IMR-90 (cell line): ENCODE measurements around the gene ANTXR2. TPM values are rescaled to one million over a fixed set of nuclear protein-coding genes. Genes with fewer than 3 reads are reported as not detected.

ENCODE experiments used
- ATAC-seq: fragments of 200-7000 bp; cut with Tn5 transposase; 2 replicates; pipeline ENCODE4 v1.9.1; 2020; ENCODE audit warnings: low read depth, mild to moderate bottlenecking, moderate library complexity
- BruUV-seq: library from RNA; stranded (reverse); fragments of 400-500 nt; replicated peaks from 2 replicates; lab custom pipeline; 2021; lab: Mats Ljungman, UMichigan
- CTCF ChIA-PET: fragments of 300-600 bp; formaldehyde crosslinking; extraction: SDS; loops from one replicate; lab custom pipeline; 2021; ENCODE audit warnings: antibody characterized with exemption; lab: Yijun Ruan, JAX
- POLR2A ChIA-PET: fragments of 300-600 bp; sonication (Branson Sonifier 250); formaldehyde crosslinking; loops from one replicate; lab custom pipeline; 2022; ENCODE audit warnings: antibody characterized with exemption; ENCODE audit not compliant: unreplicated experiment; lab: Charles Lee
- DNase-seq: peaks from one replicate; pipeline ENCODE4 v3.0.0; 2013
- H2AFZ ChIP-seq: replicated peaks from 2 replicates; pipeline ENCODE3; 2013; ENCODE audit warnings: low read length, mild to moderate bottlenecking; ENCODE audit not compliant: poor library complexity
- H2AK5ac ChIP-seq: 2 replicates; pipeline ENCODE4 v1.6.1; 2013; ENCODE audit warnings: low read depth, low read length, inconsistent platforms
- H2AK9ac ChIP-seq: replicated peaks from 2 replicates; pipeline ENCODE3; 2013; ENCODE audit warnings: mild to moderate bottlenecking, low read depth, low read length, moderate library complexity; ENCODE audit not compliant: poor library complexity
- H2BK120ac ChIP-seq: 2 replicates; pipeline ENCODE4 v1.6.1; 2013; ENCODE audit warnings: low read depth, low read length, inconsistent platforms
- H2BK15ac ChIP-seq: 3 replicates; pipeline ENCODE4 v1.6.1; 2013; ENCODE audit warnings: low read depth, low read length, inconsistent platforms
- H2BK20ac ChIP-seq: 2 replicates; pipeline ENCODE4 v1.6.1; 2013; ENCODE audit warnings: low read depth, mild to moderate bottlenecking, inconsistent platforms, low read length, moderate library complexity
- H2BK5ac ChIP-seq: 2 replicates; pipeline ENCODE4 v1.6.1; 2013; ENCODE audit warnings: mild to moderate bottlenecking, low read depth, low read length, inconsistent platforms; ENCODE audit not compliant: poor library complexity, severe bottlenecking
- H3K14ac ChIP-seq: replicated peaks from 2 replicates; pipeline ENCODE4 v1.6.1; 2013; ENCODE audit warnings: low read depth, low read length, inconsistent platforms
- H3K18ac ChIP-seq: 2 replicates; pipeline ENCODE4 v1.6.1; 2013; ENCODE audit warnings: low read depth, low read length, control low read depth
- H3K23ac ChIP-seq: 2 replicates; pipeline ENCODE4 v1.6.1; 2013; ENCODE audit warnings: low read depth, low read length, inconsistent platforms
- H3K27ac ChIP-seq: 2 replicates; pipeline ENCODE4 v1.5.1; 2013; ENCODE audit warnings: mild to moderate bottlenecking, control low read depth, low read length; ENCODE audit not compliant: insufficient read depth
- H3K27me3 ChIP-seq: 2 replicates; pipeline ENCODE4 v1.6.1; 2013; ENCODE audit warnings: low read length; ENCODE audit not compliant: control insufficient read depth, insufficient read depth
- H3K36me3 ChIP-seq: 2 replicates; pipeline ENCODE4 v1.6.1; 2013; ENCODE audit warnings: low read length, mixed read lengths; ENCODE audit not compliant: control insufficient read depth, insufficient read depth
- H3K4ac ChIP-seq: 2 replicates; pipeline ENCODE4 v1.6.1; 2013; ENCODE audit warnings: low read depth, low read length, inconsistent platforms
- H3K4me1 ChIP-seq: 2 replicates; pipeline ENCODE4 v1.6.1; 2013; ENCODE audit warnings: low read length, mixed read lengths; ENCODE audit not compliant: control insufficient read depth, insufficient read depth
- H3K4me2 ChIP-seq: 2 replicates; pipeline ENCODE4 v1.6.1; 2013; ENCODE audit warnings: low read depth, mild to moderate bottlenecking, control low read depth, low read length, moderate library complexity
- H3K4me3 ChIP-seq: 2 replicates; pipeline ENCODE4 v1.5.1; 2013; ENCODE audit warnings: low read depth, mild to moderate bottlenecking, control low read depth, low read length, moderate library complexity; ENCODE audit not compliant: insufficient read depth
- H3K56ac ChIP-seq: 2 replicates; pipeline ENCODE4 v1.6.1; 2013; ENCODE audit warnings: low read length, inconsistent platforms; ENCODE audit not compliant: insufficient read depth; ENCODE audit errors: extremely low read depth
- H3K79me1 ChIP-seq, 2 experiments: 2 replicates each; pipeline ENCODE4 v1.6.1; 2013; ENCODE audit warnings: low read length in 2 of 2, inconsistent platforms in 1 of 2, low read depth in 1 of 2
- H3K9ac ChIP-seq: 2 replicates; pipeline ENCODE4 v1.6.1; 2013; ENCODE audit warnings: low read depth, low read length, control low read depth
- H3K9me1 ChIP-seq: 2 replicates; pipeline ENCODE4 v1.6.1; 2013; ENCODE audit warnings: low read length, inconsistent platforms; ENCODE audit not compliant: insufficient read depth
- H3K9me3 ChIP-seq: 2 replicates; pipeline ENCODE4 v1.6.1; 2013; ENCODE audit warnings: low read length; ENCODE audit not compliant: control insufficient read depth, insufficient read depth
- H4K20me1 ChIP-seq: 2 replicates; pipeline ENCODE4 v1.6.1; 2013; ENCODE audit warnings: low read length, inconsistent platforms; ENCODE audit not compliant: insufficient read depth
- H4K5ac ChIP-seq: 2 replicates; pipeline ENCODE4 v1.6.1; 2013; ENCODE audit warnings: mild to moderate bottlenecking, low read depth, low read length, control low read depth
- H4K8ac ChIP-seq, 2 experiments: 2 replicates each; pipeline ENCODE4 v1.6.1; 2013; ENCODE audit warnings: low read depth in 2 of 2, low read length in 2 of 2, control low read depth in 1 of 2, inconsistent platforms in 1 of 2
- H4K91ac ChIP-seq: 2 replicates; pipeline ENCODE4 v1.6.1; 2013; ENCODE audit warnings: low read depth, low read length, inconsistent platforms; ENCODE audit not compliant: insufficient read depth
- CEBPB ChIP-seq: IDR thresholded peaks from 2 replicates; pipeline ENCODE4 v1.6.1; 2012; ENCODE audit warnings: low read depth, low read length, improper control_type of control experiment
- CHD1 ChIP-seq: IDR thresholded peaks from 2 replicates; pipeline ENCODE4 v1.6.1; 2012; ENCODE audit warnings: low read depth, low read length, improper control_type of control experiment
- FOS ChIP-seq: fragments of 150-350 bp; IDR thresholded peaks from 2 replicates; pipeline ENCODE4 v1.6.1; 2016; ENCODE audit warnings: low read depth, low read length
- MAFK ChIP-seq: IDR thresholded peaks from 2 replicates; pipeline ENCODE4 v1.6.1; 2012; ENCODE audit warnings: low read depth, low read length, improper control_type of control experiment
- MAZ ChIP-seq: IDR thresholded peaks from 2 replicates; pipeline ENCODE4 v1.6.1; 2012; ENCODE audit warnings: low read depth, mild to moderate bottlenecking, low read length, improper control_type of control experiment, moderate library complexity, borderline replicate concordance
- MXI1 ChIP-seq: IDR thresholded peaks from 2 replicates; pipeline ENCODE4 v1.6.1; 2012; ENCODE audit warnings: low read depth, mild to moderate bottlenecking, low read length, moderate library complexity, borderline replicate concordance
- NFE2L2 ChIP-seq: fragments of 150-350 bp; IDR thresholded peaks from 2 replicates; pipeline ENCODE4 v1.6.1; 2016; ENCODE audit warnings: low read depth, mild to moderate bottlenecking, low read length
- POLR2A ChIP-seq: IDR thresholded peaks from 2 replicates; pipeline ENCODE4 v1.6.1; 2012; ENCODE audit warnings: mild to moderate bottlenecking, low read depth, low read length
- RAD21 ChIP-seq: IDR thresholded peaks from 2 replicates; pipeline ENCODE4 v1.6.1; 2012; ENCODE audit warnings: low read length, improper control_type of control experiment
- RCOR1 ChIP-seq: IDR thresholded peaks from 2 replicates; pipeline ENCODE4 v1.6.1; 2012; ENCODE audit warnings: mild to moderate bottlenecking, low read length, improper control_type of control experiment; ENCODE audit not compliant: insufficient replicate concordance
- SMC3 ChIP-seq: fragments of 150-350 bp; IDR thresholded peaks from 2 replicates; pipeline ENCODE4 v1.6.1; 2016; ENCODE audit warnings: low read depth, mild to moderate bottlenecking, antibody characterized with exemption, low read length, moderate library complexity
- WGBS, 2 experiments: methylation state at CpG; one replicate each; pipeline versions ENCODE4 v1.1.5 to v1.1.7; 2013; ENCODE audit warnings: missing lambda C conversion rate in 2 of 2; ENCODE audit not compliant: insufficient read length in 1 of 2; ENCODE audit errors: extremely low coverage in 2 of 2; 5-methylcytosine and 5-hydroxymethylcytosine counted together
- dilution Hi-C: fragments of 300-500 bp; cut with HindIII; formaldehyde crosslinking; loops from one replicate; pipeline ENCODE4 v1.14.3; 2018; ENCODE audit warnings: low sequenced_read_pairs; ENCODE audit not compliant: unreplicated experiment
- in situ Hi-C: fragments of 300-500 bp; cut with MboI; formaldehyde crosslinking; loops from 3 replicates; pipeline ENCODE4 v1.14.3; 2019; ENCODE audit warnings: low sequenced_read_pairs, inconsistent platforms, mixed read lengths
- intact Hi-C: fragments of 100-400 bp; cut with micrococcal nuclease; formaldehyde crosslinking; loops from 2 replicates; pipeline ENCODE4 v1.10.0; 2022
- polyA plus RNA-seq, 3 experiments: library from polyadenylated mRNA; depleted of rRNA; stranded (reverse); fragments of >200 nt; gene quantifications; 2 replicates each; pipeline ENCODE4 v1.2.3, GENCODE V29; 2012; ENCODE audit warnings: low replicate concordance in 1 of 3
- total RNA-seq: library from RNA; depleted of rRNA; stranded (reverse); fragments of >200 nt; gene quantifications from 2 replicates; pipeline ENCODE4 v1.2.3, GENCODE V29; 2012
- TF ChIP-seq, protein P1 (sequence below): conservative IDR thresholded peaks from 2 replicates; pipeline ENCODE4 v1.5.1; 2012; ENCODE audit warnings: mild to moderate bottlenecking, low read depth, low read length, improper control_type of control experiment
- TF ChIP-seq, protein P2 (sequence below): fragments of 150-350 bp; IDR thresholded peaks from 2 replicates; pipeline ENCODE4 v1.6.1; 2017; ENCODE audit warnings: mild to moderate bottlenecking, antibody characterized with exemption, low read length, low read depth

ANTXR2 gene
- total and polyA plus RNA-seq, 2 of the 4 experiments (the other 2 are of a cell fraction), result 46.8 to 88.5 TPM

DNA sequence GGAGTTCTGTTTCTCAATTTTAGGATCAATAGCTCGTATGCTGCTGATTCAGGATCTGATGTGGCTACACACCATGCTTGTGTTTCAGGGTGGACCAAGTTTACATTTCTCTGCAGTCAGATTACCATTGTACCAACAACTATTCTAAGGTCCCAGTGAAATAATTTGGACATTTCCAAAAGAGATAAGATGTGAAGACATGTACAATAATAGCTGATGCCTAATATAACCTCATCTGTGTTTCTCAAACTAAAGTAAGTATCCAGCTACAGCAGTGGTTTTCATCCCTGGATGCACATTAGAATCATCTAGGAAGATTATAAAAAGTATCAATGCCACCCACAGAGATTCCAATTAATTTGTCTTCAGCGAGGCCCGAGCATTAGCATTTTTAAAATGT lies 209.7 kb downstream of the ANTXR2 start (continued):
- TF ChIP-seq, protein P1, sequence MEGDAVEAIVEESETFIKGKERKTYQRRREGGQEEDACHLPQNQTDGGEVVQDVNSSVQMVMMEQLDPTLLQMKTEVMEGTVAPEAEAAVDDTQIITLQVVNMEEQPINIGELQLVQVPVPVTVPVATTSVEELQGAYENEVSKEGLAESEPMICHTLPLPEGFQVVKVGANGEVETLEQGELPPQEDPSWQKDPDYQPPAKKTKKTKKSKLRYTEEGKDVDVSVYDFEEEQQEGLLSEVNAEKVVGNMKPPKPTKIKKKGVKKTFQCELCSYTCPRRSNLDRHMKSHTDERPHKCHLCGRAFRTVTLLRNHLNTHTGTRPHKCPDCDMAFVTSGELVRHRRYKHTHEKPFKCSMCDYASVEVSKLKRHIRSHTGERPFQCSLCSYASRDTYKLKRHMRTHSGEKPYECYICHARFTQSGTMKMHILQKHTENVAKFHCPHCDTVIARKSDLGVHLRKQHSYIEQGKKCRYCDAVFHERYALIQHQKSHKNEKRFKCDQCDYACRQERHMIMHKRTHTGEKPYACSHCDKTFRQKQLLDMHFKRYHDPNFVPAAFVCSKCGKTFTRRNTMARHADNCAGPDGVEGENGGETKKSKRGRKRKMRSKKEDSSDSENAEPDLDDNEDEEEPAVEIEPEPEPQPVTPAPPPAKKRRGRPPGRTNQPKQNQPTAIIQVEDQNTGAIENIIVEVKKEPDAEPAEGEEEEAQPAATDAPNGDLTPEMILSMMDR, result no peak
- no peak for TF ChIP-seq SMC3

DNA sequence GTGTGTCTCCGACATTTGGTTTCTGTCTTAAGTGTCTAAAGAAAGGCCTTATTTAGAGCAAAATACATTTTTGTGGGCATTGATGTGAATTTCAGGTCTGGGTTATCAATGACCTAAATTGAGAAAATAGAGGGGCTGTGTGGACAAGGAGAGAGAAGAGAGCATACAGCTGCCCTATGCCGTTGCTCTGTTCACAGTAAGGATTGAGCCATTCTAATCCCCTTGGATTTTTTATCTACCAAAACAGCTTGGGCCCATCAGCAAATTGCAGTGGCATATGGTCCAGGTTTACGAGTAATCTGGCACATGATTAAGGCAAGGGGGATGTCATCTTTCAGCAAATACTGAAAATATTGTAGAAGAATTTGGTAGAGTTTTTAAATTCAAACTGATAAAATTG lies 210.2 kb downstream of the ANTXR2 start:
- intact Hi-C loops, result no loop called here
- DNase-seq, result no peak
- TF ChIP-seq, protein P1, result no peak
- no peak for TF ChIP-seq MXI1
- no peak for TF ChIP-seq MAFK
- TF ChIP-seq FOS, result no peak
- TF ChIP-seq CEBPB, result no peak
- no peak for TF ChIP-seq RAD21
- TF ChIP-seq NFE2L2, result no peak
- TF ChIP-seq SMC3, result no peak
- no peak for TF ChIP-seq POLR2A
- TF ChIP-seq, protein P2, sequence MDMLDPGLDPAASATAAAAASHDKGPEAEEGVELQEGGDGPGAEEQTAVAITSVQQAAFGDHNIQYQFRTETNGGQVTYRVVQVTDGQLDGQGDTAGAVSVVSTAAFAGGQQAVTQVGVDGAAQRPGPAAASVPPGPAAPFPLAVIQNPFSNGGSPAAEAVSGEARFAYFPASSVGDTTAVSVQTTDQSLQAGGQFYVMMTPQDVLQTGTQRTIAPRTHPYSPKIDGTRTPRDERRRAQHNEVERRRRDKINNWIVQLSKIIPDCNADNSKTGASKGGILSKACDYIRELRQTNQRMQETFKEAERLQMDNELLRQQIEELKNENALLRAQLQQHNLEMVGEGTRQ, result no peak
- TF ChIP-seq RCOR1, result no peak
- TF ChIP-seq MAZ, result no peak
- TF ChIP-seq CHD1, result no peak

More for the DNA sequence above, 210.2 kb downstream of the ANTXR2 start:
- H3K9ac ChIP-seq, result no peak overlapping the region
- H3K9me1 ChIP-seq, result no peaks in the 10 kb centered on the region
- no TSS peak for BruUV-seq
- no peak overlapping the region for H3K23ac ChIP-seq
- no peak overlapping the region for H2BK15ac ChIP-seq
- H4K5ac ChIP-seq, result no peak overlapping the region
- no peaks in the 10 kb centered on the region for H3K79me1 ChIP-seq
- H2AK9ac ChIP-seq, result no peak overlapping the region
- no peak overlapping the region for H2BK120ac ChIP-seq
- H3K9me3 ChIP-seq, result no peaks in the 10 kb centered on the region
- dilution Hi-C loops (no loop called here), in situ Hi-C loops (no loop called here)
- no peak overlapping the region for H4K8ac ChIP-seq
- H3K4me1 ChIP-seq, result peaks cover 4% of the 10 kb centered on the region
- H3K4ac ChIP-seq, result no peak overlapping the region
- ATAC-seq, result no peak
- H4K91ac ChIP-seq, result no peak overlapping the region
- H3K18ac ChIP-seq, result no peak overlapping the region
- H4K20me1 ChIP-seq, result no peaks in the 10 kb centered on the region
- no peak overlapping the region for H2AFZ ChIP-seq
- CTCF ChIA-PET, result no interaction called here
- POLR2A ChIA-PET, result no interaction called here
- no peak overlapping the region for H3K4me3 ChIP-seq
- no peak overlapping the region for H3K14ac ChIP-seq
- no peak overlapping the region for H2AK5ac ChIP-seq
- no peak overlapping the region for H3K56ac ChIP-seq
- H2BK20ac ChIP-seq, result no peak overlapping the region
- no CpG with 5 or more reads among the region's 3 CpGs for WGBS, 2 experiments
- no peaks in the 10 kb centered on the region for H3K27me3 ChIP-seq
- no peaks in the 10 kb centered on the region for H3K36me3 ChIP-seq
- H2BK5ac ChIP-seq, result no peak overlapping the region
- H3K27ac ChIP-seq, result no peak overlapping the region
- H3K4me2 ChIP-seq, result no peak overlapping the region
